Lung microvascular endothelial cell (primary cell): ENCODE data around the gene MYCN. TPM values are rescaled to one million over a fixed set of nuclear protein-coding genes. Genes with fewer than 3 reads are reported as not detected.

ENCODE experiments used
- DNase-seq, 2 donors: peaks; one replicate each; pipeline versions ENCODE4 v3.0.0 to v3.0.0-alpha.2; 2010; ENCODE audit warnings: low read depth in 2 of 2
- total RNA-seq: library from RNA; depleted of rRNA; stranded (reverse); fragments of >200 nt; gene quantifications from 2 replicates; pipeline ENCODE4 v1.2.1, GENCODE V29; 2014

MYCN gene
- total RNA-seq, 1 donor from 2014 or later, result 9.5 TPM

GRCh38 chr2:15995603-15996002 is 55.3 kb downstream of the MYCN start:
- DNase-seq, result no peak
